ENCODE data around the gene CNTN6.

DNA sequence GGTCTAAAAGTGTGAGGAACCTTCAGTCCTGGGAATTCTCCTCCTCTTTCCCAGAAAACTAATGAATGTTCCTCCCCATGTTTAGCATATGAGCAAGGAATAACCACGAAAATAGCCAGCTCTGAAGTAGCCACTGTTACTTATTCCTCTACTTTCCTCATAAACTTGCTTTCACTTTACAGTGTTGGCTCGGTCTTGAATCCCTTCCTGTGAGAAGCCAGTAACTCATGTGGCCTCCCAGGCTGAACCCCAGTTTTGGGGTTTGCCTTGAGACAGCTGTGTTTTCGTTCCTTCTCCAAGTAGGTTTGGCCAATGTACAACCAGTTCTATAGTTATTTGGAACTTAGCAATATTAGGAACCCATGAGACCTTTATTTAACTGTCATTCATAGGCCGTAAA is 195.0 kb downstream of the CNTN6 start:
- TF ChIP-seq USF2 (IDR thresholded peaks at IDR 0.05) = no peak
- no peak for TF ChIP-seq CTCF (IDR thresholded peaks at IDR 0.05)
- TF ChIP-seq, protein P1, sequence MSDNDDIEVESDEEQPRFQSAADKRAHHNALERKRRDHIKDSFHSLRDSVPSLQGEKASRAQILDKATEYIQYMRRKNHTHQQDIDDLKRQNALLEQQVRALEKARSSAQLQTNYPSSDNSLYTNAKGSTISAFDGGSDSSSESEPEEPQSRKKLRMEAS (IDR thresholded peaks at IDR 0.05) = no peak
- TF ChIP-seq POLR2A (IDR thresholded peaks at IDR 0.05; ENCODE audit: low read length) = no peak
- TF ChIP-seq RNF2 (IDR thresholded peaks at IDR 0.05; ENCODE audit: borderline replicate concordance, low read depth) = no peak
- no peak for TF ChIP-seq REST (IDR thresholded peaks at IDR 0.05)
- no peak for TF ChIP-seq SMC3 (IDR thresholded peaks at IDR 0.05)
- TF ChIP-seq MAZ (IDR thresholded peaks at IDR 0.05; ENCODE audit: borderline replicate concordance, low read depth, low read length) = no peak
